H1 (cell line): Measurements from ENCODE around the gene FKBP6. TPM values are rescaled to one million over a fixed set of nuclear protein-coding genes. Genes with fewer than 3 reads are reported as not detected.

Source experiments
- CTCF ChIA-PET: fragments of 300-600 bp; sonication (Branson Sonifier 250); formaldehyde crosslinking; loops from one replicate; lab custom pipeline; 2021; ENCODE audit not compliant: partially characterized antibody; lab: Charles Lee
- POLR2A ChIA-PET: fragments of 300-600 bp; sonication (Branson Sonifier 250); formaldehyde crosslinking; loops from one replicate; lab custom pipeline; 2021; ENCODE audit warnings: inconsistent platforms; ENCODE audit not compliant: partially characterized antibody; lab: Charles Lee
- DNase-seq, 2 experiments: peaks; one replicate each; pipeline versions ENCODE4 v3.0.0 to v3.0.0-alpha.2; 2010 to 2022; ENCODE audit warnings: low spot score in 2 of 2, low read depth in 1 of 2, mixed read lengths in 1 of 2
- FAIRE-seq: peaks from 2 replicates; lab custom pipeline; 2011; peaks lifted over from hg19 to GRCh38; lab: Jason Lieb, UNC
- H2AFZ ChIP-seq: 2 replicates; pipeline ENCODE4 v1.8.1; 2012; ENCODE audit warnings: low read length, inconsistent platforms
- H2AK5ac ChIP-seq: 2 replicates; pipeline ENCODE4 v1.6.1; 2013; ENCODE audit warnings: low read depth, low read length
- H2BK120ac ChIP-seq: replicated peaks from 2 replicates; pipeline ENCODE3; 2013; ENCODE audit warnings: low read depth, low read length, inconsistent platforms
- H2BK12ac ChIP-seq: 2 replicates; pipeline ENCODE4 v1.6.1; 2013; ENCODE audit warnings: low read depth, low read length
- H2BK15ac ChIP-seq: 2 replicates; pipeline ENCODE4 v1.6.1; 2013; ENCODE audit warnings: low read length
- H2BK20ac ChIP-seq: 2 replicates; pipeline ENCODE4 v1.6.1; 2013; ENCODE audit warnings: low read length
- H2BK5ac ChIP-seq: 2 replicates; pipeline ENCODE4 v1.6.1; 2013; ENCODE audit warnings: low read depth, low read length
- H3K14ac ChIP-seq: 2 replicates; pipeline ENCODE4 v1.6.1; 2013; ENCODE audit warnings: inconsistent platforms; ENCODE audit not compliant: insufficient read length
- H3K18ac ChIP-seq: 2 replicates; pipeline ENCODE4 v1.6.1; 2013; ENCODE audit warnings: low read length; ENCODE audit errors: extremely low read depth
- H3K23ac ChIP-seq: 2 replicates; pipeline ENCODE4 v1.6.1; 2013; ENCODE audit warnings: inconsistent platforms; ENCODE audit not compliant: insufficient read length
- H3K23me2 ChIP-seq: 2 replicates; pipeline ENCODE4 v1.6.1; 2013; ENCODE audit warnings: low read depth, low read length
- H3K27ac ChIP-seq: 2 replicates; pipeline ENCODE4 v1.6.1; 2011; ENCODE audit warnings: low read depth, low read length, inconsistent platforms
- H3K27me3 ChIP-seq, 4 experiments: replicated peaks in 1 of 4; 1 replicate in 1 of 4; 2 replicates in 3 of 4; pipeline versions ENCODE4 v1.6.1 to v1.8.1; 2011 to 2013; ENCODE audit warnings: low read length in 3 of 4, mild to moderate bottlenecking in 3 of 4, inconsistent platforms in 2 of 4, mixed read lengths in 2 of 4, moderate library complexity in 1 of 4; ENCODE audit not compliant: control insufficient read depth in 3 of 4, insufficient read depth in 3 of 4; ENCODE audit errors: extremely low read depth in 1 of 4
- H3K36me3 ChIP-seq, 4 experiments: 2 replicates each; pipeline versions ENCODE4 v1.6.1 to v1.8.1; 2011 to 2013; ENCODE audit warnings: mild to moderate bottlenecking in 4 of 4, low read length in 3 of 4, moderate library complexity in 2 of 4, control low read depth in 1 of 4, inconsistent platforms in 1 of 4; ENCODE audit not compliant: insufficient read depth in 4 of 4, control insufficient read depth in 2 of 4
- H3K4ac ChIP-seq: replicated peaks from 2 replicates; pipeline ENCODE3; 2013; ENCODE audit warnings: low read length, low read depth, mixed read lengths, inconsistent platforms; ENCODE audit not compliant: insufficient read length
- H3K4me1 ChIP-seq, 4 experiments: replicated peaks in 1 of 4; 1 replicate in 1 of 4; 2 replicates in 3 of 4; pipeline versions ENCODE4 v1.6.1 to v1.8.1; 2011 to 2013; ENCODE audit warnings: low read length in 3 of 4, inconsistent platforms in 2 of 4, mixed read lengths in 1 of 4; ENCODE audit not compliant: insufficient read depth in 4 of 4, control insufficient read depth in 3 of 4
- H3K4me2 ChIP-seq, 2 experiments: 2 replicates each; pipeline versions ENCODE4 v1.6.1 to v1.8.1; 2011 to 2013; ENCODE audit warnings: low read depth in 2 of 2, low read length in 2 of 2, control low read depth in 1 of 2, inconsistent platforms in 1 of 2, mild to moderate bottlenecking in 1 of 2; ENCODE audit not compliant: insufficient read depth in 1 of 2
- H3K4me3 ChIP-seq, 4 experiments: fragments of 200-600, 300-600 bp in 1 of 4; sonication (generic), shearing (Covaris generic), sonication (Bioruptor Twin) in 1 of 4; 2 replicates each; pipeline versions ENCODE4 v1.5.1 to v1.8.1; 2011 to 2016; ENCODE audit warnings: low read length in 4 of 4, low read depth in 3 of 4, control low read depth in 2 of 4, inconsistent platforms in 2 of 4, mild to moderate bottlenecking in 2 of 4, mixed read lengths in 1 of 4, moderate library complexity in 1 of 4; ENCODE audit not compliant: insufficient read depth in 2 of 4; ENCODE audit errors: extremely low read depth in 1 of 4
- H3K56ac ChIP-seq: replicated peaks from 2 replicates; pipeline ENCODE3; 2013; ENCODE audit warnings: low read depth, mild to moderate bottlenecking, mixed read lengths, low read length, inconsistent platforms; ENCODE audit not compliant: insufficient read length
- H3K79me1 ChIP-seq: 2 replicates; pipeline ENCODE4 v1.6.1; 2013; ENCODE audit warnings: low read depth, low read length, control low read depth
- H3K79me2 ChIP-seq, 2 experiments: 2 replicates each; pipeline versions ENCODE4 v1.6.1 to v1.8.1; 2012 to 2013; ENCODE audit warnings: low read length in 2 of 2, mild to moderate bottlenecking in 2 of 2, inconsistent platforms in 1 of 2; ENCODE audit not compliant: insufficient read depth in 2 of 2, control insufficient read depth in 1 of 2
- H3K9ac ChIP-seq, 4 experiments: replicated peaks in 1 of 4; 1 replicate in 1 of 4; 2 replicates in 3 of 4; pipeline versions ENCODE4 v1.6.1 to v1.8.1; 2011 to 2013; ENCODE audit warnings: low read depth in 3 of 4, low read length in 3 of 4, control low read depth in 2 of 4, mild to moderate bottlenecking in 2 of 4, moderate library complexity in 2 of 4, inconsistent platforms in 1 of 4; ENCODE audit errors: extremely low read depth in 1 of 4
- H3K9me3 ChIP-seq, 2 experiments: 2 replicates each; pipeline versions ENCODE4 v1.6.1 to v1.8.1; 2012 to 2013; ENCODE audit warnings: mild to moderate bottlenecking in 2 of 2, moderate library complexity in 2 of 2, control low read depth in 1 of 2, inconsistent platforms in 1 of 2, low read depth in 1 of 2, low read length in 1 of 2, mixed read lengths in 1 of 2; ENCODE audit not compliant: insufficient read depth in 2 of 2
- H4K20me1 ChIP-seq, 2 experiments: replicated peaks in 1 of 2; 2 replicates each; pipeline versions ENCODE3 to v1.8.1; 2011 to 2013; ENCODE audit warnings: inconsistent platforms in 2 of 2, low read length in 2 of 2, mild to moderate bottlenecking in 1 of 2; ENCODE audit not compliant: insufficient read depth in 2 of 2, control insufficient read depth in 1 of 2
- H4K5ac ChIP-seq: 2 replicates; pipeline ENCODE4 v1.6.1; 2013; ENCODE audit warnings: low read length, low read depth, mixed read lengths, inconsistent platforms; ENCODE audit not compliant: insufficient read length
- H4K8ac ChIP-seq: 2 replicates; pipeline ENCODE4 v1.8.0; 2013; ENCODE audit warnings: mild to moderate bottlenecking, moderate library complexity, low read length, inconsistent platforms; ENCODE audit not compliant: insufficient read depth; ENCODE audit errors: extremely low read depth
- H4K91ac ChIP-seq: replicated peaks from 2 replicates; pipeline ENCODE3; 2013; ENCODE audit warnings: low read length, mixed read lengths, inconsistent platforms; ENCODE audit not compliant: insufficient read length
- CBX8 ChIP-seq: fragments of 300-800, 300-1000 bp; sonication (generic); IDR thresholded peaks from 2 replicates; pipeline ENCODE4 v1.7.1; 2016; ENCODE audit warnings: low read depth, low read length, borderline replicate concordance
- CREB1 ChIP-seq: IDR thresholded peaks from 2 replicates; pipeline ENCODE4 v1.6.1; 2012; ENCODE audit warnings: inconsistent platforms
- SIX5 ChIP-seq: IDR thresholded peaks from 2 replicates; pipeline ENCODE4 v1.6.1; 2011; ENCODE audit warnings: mild to moderate bottlenecking, low read depth, low read length
- SP1 ChIP-seq: IDR thresholded peaks from 2 replicates; pipeline ENCODE4 v1.6.1; 2011; ENCODE audit warnings: low read depth, low read length
- TCF12 ChIP-seq: IDR thresholded peaks from 2 replicates; pipeline ENCODE4 v1.6.1; 2011; ENCODE audit warnings: low read depth, mild to moderate bottlenecking, low read length
- WGBS, 2 experiments: shearing (Covaris generic) in 1 of 2; methylation state at CpG; one replicate each; pipeline versions ENCODE4 v1.1.6 to v1.1.7; 2013 to 2015; ENCODE audit warnings: low lambda C conversion rate in 2 of 2, mixed read lengths in 2 of 2, inconsistent platforms in 1 of 2, low coverage in 1 of 2, missing lambda C conversion rate in 1 of 2; ENCODE audit not compliant: insufficient replicate concordance in 2 of 2, insufficient coverage in 1 of 2, insufficient read length in 1 of 2; ENCODE audit errors: extremely low coverage in 1 of 2, missing lambda C conversion rate in 1 of 2; 5-methylcytosine and 5-hydroxymethylcytosine counted together
- polyA plus RNA-seq, 7 experiments: library from polyadenylated mRNA; depleted of rRNA in 3 of 7; stranded (reverse) in 5 of 7; unstranded in 2 of 7; fragments of >200 nt in 5 of 7; fragments of 200-250 nt in 2 of 7; gene quantifications; 1 replicate in 5 of 7; 2 replicates in 1 of 7; 4 replicates in 1 of 7; pipeline versions ENCODE4 v1.2.1 to v1.2.3, GENCODE V29; 2011 to 2013; ENCODE audit warnings: missing spikeins in 2 of 7, mixed read lengths in 2 of 7
- total RNA-seq: library from RNA; stranded (reverse); fragmentation: NEBNext Ultra II Directional; extraction: Animal tissue kit (Norgen Biotek cat#: 25700); gene quantifications from 2 replicates; pipeline ENCODE4 v1.2.1, GENCODE V29; 2021
- TF ChIP-seq, protein P1 (sequence below): IDR thresholded peaks from 2 replicates; pipeline ENCODE4 v1.6.1; 2011; ENCODE audit warnings: low read length, improper control_type of control experiment

The FKBP6 gene
- total and polyA plus RNA-seq, 2 of the 8 experiments (the other 6 are each of a cell fraction or from before 2014, with no cell fraction given) = 0.14 to 0.19 TPM

DNA sequence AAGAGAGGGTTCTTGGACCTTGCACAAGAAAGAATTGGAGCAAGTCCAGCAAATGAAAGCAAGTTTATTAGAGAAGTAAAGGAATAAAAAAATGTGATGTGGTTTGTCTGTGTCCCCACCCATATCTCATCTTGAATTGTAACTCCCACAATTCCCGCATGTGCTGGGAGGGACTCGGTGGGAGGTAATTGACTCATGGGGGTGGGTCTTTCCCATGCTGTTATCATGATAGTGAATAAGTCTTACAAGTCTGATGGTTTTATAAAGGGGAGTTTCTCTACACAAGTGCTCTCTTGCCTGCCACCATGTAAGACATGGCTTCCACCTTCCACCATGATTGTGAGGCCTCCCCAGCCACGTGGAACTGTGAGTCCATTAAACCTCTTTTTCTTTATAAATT, 66.5 kb downstream of the FKBP6 start:
- no peak for TF ChIP-seq SIX5
- TF ChIP-seq CREB1 = no peak
- no peak for TF ChIP-seq SP1
- TF ChIP-seq TCF12 = no peak
- TF ChIP-seq, protein P1, sequence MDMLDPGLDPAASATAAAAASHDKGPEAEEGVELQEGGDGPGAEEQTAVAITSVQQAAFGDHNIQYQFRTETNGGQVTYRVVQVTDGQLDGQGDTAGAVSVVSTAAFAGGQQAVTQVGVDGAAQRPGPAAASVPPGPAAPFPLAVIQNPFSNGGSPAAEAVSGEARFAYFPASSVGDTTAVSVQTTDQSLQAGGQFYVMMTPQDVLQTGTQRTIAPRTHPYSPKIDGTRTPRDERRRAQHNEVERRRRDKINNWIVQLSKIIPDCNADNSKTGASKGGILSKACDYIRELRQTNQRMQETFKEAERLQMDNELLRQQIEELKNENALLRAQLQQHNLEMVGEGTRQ = no peak
- no peak for TF ChIP-seq CBX8
- CTCF ChIA-PET = no interaction called here

More for the DNA sequence above, 66.5 kb downstream of the FKBP6 start:
- no peak overlapping the region for H3K4me2 ChIP-seq
- no peak overlapping the region for H3K4ac ChIP-seq
- no peak overlapping the region for H2BK15ac ChIP-seq
- no peak overlapping the region for H3K27ac ChIP-seq
- H3K4me3 ChIP-seq = no peak overlapping the region
- no peak overlapping the region for H2AK5ac ChIP-seq
- DNase-seq = no peak
- H3K9ac ChIP-seq = no peak overlapping the region
- no peaks in the 10 kb centered on the region; a peak in 2 of 7 replicates for H3K27me3 ChIP-seq
- no peak overlapping the region for H3K56ac ChIP-seq
- H3K9me3 ChIP-seq = no peaks in the 10 kb centered on the region; a peak in 1 of 4 replicates
- H4K8ac ChIP-seq = no peak overlapping the region
- H4K20me1 ChIP-seq = no peaks in the 10 kb centered on the region
- no peak overlapping the region for H4K5ac ChIP-seq
- no peak overlapping the region for H3K14ac ChIP-seq
- H2BK12ac ChIP-seq = no peak overlapping the region
- H3K4me1 ChIP-seq = peaks cover 0 to 6% (median 5%) of the 10 kb centered on the region in 4 experiments; a peak in 5 of 7 replicates
- H2BK120ac ChIP-seq = no peak overlapping the region
- 79% methylated on average over 3 of the region's 3 CpGs; no CpG with 5 or more reads in 1 of the 2 experiments for WGBS, 2 experiments
- H3K23ac ChIP-seq = no peak overlapping the region
- no peak overlapping the region for H4K91ac ChIP-seq
- FAIRE-seq = no peak
- peaks cover 2% of the 10 kb centered on the region; the same call in 1 of the 2 replicates for H3K23me2 ChIP-seq
- no peaks in the 10 kb centered on the region for H3K79me1 ChIP-seq
- H3K36me3 ChIP-seq = no peaks in the 10 kb centered on the region
- H3K79me2 ChIP-seq = no peaks in the 10 kb centered on the region
- H2BK20ac ChIP-seq = no peak overlapping the region
- POLR2A ChIA-PET = no interaction called here
- H2BK5ac ChIP-seq = no peak overlapping the region
- H2AFZ ChIP-seq = no peak overlapping the region
- no peak overlapping the region for H3K18ac ChIP-seq
